Fibroblast of lung (primary cell): ENCODE results near the gene MED26. TPM values are rescaled to one million over a fixed set of nuclear protein-coding genes. Genes with fewer than 3 reads are reported as not detected.
A peak's percentile ranks its signal among the peaks of the same experiment; 100 is the strongest.

Experiments used
- DNase-seq, 2 donors: peaks; one replicate each; pipeline versions ENCODE4 v3.0.0 to v3.0.0-alpha.2; 2010; ENCODE audit warnings: low read depth in 2 of 2
- H2AFZ ChIP-seq: 2 replicates; pipeline ENCODE4 v1.5.1; 2012; ENCODE audit warnings: low read length, control low read depth, inconsistent platforms
- H3K27ac ChIP-seq: 2 replicates; pipeline ENCODE4 v1.5.1; 2011; ENCODE audit warnings: low read length, control low read depth; ENCODE audit not compliant: insufficient read depth
- H3K27me3 ChIP-seq: 2 replicates; pipeline ENCODE4 v1.5.1; 2011; ENCODE audit warnings: mild to moderate bottlenecking, low read length; ENCODE audit not compliant: control insufficient read depth, insufficient read depth
- H3K36me3 ChIP-seq: 2 replicates; pipeline ENCODE4 v1.5.1; 2011; ENCODE audit warnings: low read length; ENCODE audit not compliant: control insufficient read depth, insufficient read depth
- H3K4me1 ChIP-seq: 2 replicates; pipeline ENCODE4 v1.5.1; 2011; ENCODE audit warnings: low read length; ENCODE audit not compliant: control insufficient read depth, insufficient read depth; ENCODE audit errors: extremely low read depth
- H3K4me2 ChIP-seq: 2 replicates; pipeline ENCODE4 v1.5.1; 2011; ENCODE audit warnings: low read length, control low read depth; ENCODE audit not compliant: insufficient read depth; ENCODE audit errors: extremely low read depth
- H3K4me3 ChIP-seq, 4 experiments: fragments of 200-600 bp in 1 of 4; sonication (generic) in 1 of 4; replicated peaks in 1 of 4; 2 replicates each; pipeline ENCODE4 v1.5.1; 2011 to 2016; ENCODE audit warnings: low read length in 4 of 4, low read depth in 3 of 4, mild to moderate bottlenecking in 3 of 4, control low read depth in 2 of 4, inconsistent platforms in 1 of 4, mixed read lengths in 1 of 4; ENCODE audit not compliant: insufficient read depth in 1 of 4; ENCODE audit errors: control extremely low read depth in 1 of 4
- H3K79me2 ChIP-seq: 2 replicates; pipeline ENCODE4 v1.5.1; 2012; ENCODE audit warnings: mild to moderate bottlenecking, low read length, inconsistent platforms; ENCODE audit not compliant: control insufficient read depth, insufficient read depth
- H3K9ac ChIP-seq: 2 replicates; pipeline ENCODE4 v1.5.1; 2011; ENCODE audit warnings: mild to moderate bottlenecking, low read length, control low read depth; ENCODE audit not compliant: insufficient read depth
- H3K9me3 ChIP-seq: 2 replicates; pipeline ENCODE4 v1.5.1; 2012; ENCODE audit warnings: low read depth, low read length; ENCODE audit not compliant: control insufficient read depth, insufficient read depth
- H4K20me1 ChIP-seq: 2 replicates; pipeline ENCODE4 v1.5.1; 2011; ENCODE audit warnings: low read length; ENCODE audit not compliant: control insufficient read depth, insufficient read depth; ENCODE audit errors: extremely low read depth
- EZH2 ChIP-seq: IDR thresholded peaks from 2 replicates; pipeline ENCODE4 v1.5.1; 2012; ENCODE audit warnings: low read length, control low read depth, mild to moderate bottlenecking; ENCODE audit errors: missing control alignments
- polyA plus RNA-seq, 2 donors: library from polyadenylated mRNA; depleted of rRNA in 1 of 2; stranded (reverse) in 1 of 2; unstranded in 1 of 2; fragments of >200 nt; gene quantifications; 2 replicates each; pipeline ENCODE4 v1.2.1, GENCODE V29; 2011 to 2012; ENCODE audit warnings: missing spikeins in 1 of 2
- total RNA-seq: library from RNA; depleted of rRNA; stranded (reverse); fragments of >200 nt; gene quantifications from 2 replicates; pipeline ENCODE4 v1.2.1, GENCODE V29; 2014
- TF ChIP-seq, protein P1 (sequence below), 2 donors: IDR thresholded peaks in 1 of 2; conservative IDR thresholded peaks in 1 of 2; 1 replicate in 1 of 2; 2 replicates in 1 of 2; pipeline ENCODE4 v1.5.1; 2011 to 2012; ENCODE audit warnings: low read length in 2 of 2, control low read depth in 1 of 2, inconsistent platforms in 1 of 2, low read depth in 1 of 2, mild to moderate bottlenecking in 1 of 2

The MED26 gene
- total and polyA plus RNA-seq, 2 donors (not counting 1 experiment from before 2014, with no cell fraction given): 3.7 to 4.5 TPM

DNA sequence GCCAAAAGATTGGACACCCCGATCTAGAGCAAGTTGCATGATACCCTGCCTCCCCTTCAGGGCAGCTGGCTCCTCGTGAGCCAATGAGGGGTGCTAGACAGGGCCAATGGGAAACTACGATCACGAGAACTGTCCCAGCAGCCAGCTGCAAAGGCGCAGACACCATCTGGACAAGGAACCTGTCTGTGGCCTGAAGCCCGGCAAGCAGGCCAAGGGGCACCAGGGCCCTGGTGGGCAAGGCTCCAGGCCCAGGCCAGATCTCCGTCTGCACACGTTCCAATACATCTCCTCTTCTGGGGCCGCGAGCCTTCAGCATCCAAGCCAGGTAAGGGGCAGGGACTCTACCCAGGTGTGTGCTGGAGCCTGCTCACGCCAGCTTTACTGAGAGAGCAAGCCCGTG lies 20.2 kb downstream of the MED26 start:
- Histone ChIP-seq H3K4me2 (no peak overlapping the region), H3K4me3 (no peak overlapping the region), H3K9me3 (no peaks in the 10 kb centered on the region), H3K9ac (no peak overlapping the region), H3K4me1 (peaks cover 6% of the 10 kb centered on the region), H3K27ac (no peak overlapping the region), H2AFZ (no peak overlapping the region), H4K20me1 (no peaks in the 10 kb centered on the region), H3K36me3 (peaks cover 1% of the 10 kb centered on the region), H3K79me2 (peaks cover 84% of the 10 kb centered on the region), H3K27me3 (no peaks in the 10 kb centered on the region)
- TF ChIP-seq EZH2: no peak
- TF ChIP-seq, protein P1, sequence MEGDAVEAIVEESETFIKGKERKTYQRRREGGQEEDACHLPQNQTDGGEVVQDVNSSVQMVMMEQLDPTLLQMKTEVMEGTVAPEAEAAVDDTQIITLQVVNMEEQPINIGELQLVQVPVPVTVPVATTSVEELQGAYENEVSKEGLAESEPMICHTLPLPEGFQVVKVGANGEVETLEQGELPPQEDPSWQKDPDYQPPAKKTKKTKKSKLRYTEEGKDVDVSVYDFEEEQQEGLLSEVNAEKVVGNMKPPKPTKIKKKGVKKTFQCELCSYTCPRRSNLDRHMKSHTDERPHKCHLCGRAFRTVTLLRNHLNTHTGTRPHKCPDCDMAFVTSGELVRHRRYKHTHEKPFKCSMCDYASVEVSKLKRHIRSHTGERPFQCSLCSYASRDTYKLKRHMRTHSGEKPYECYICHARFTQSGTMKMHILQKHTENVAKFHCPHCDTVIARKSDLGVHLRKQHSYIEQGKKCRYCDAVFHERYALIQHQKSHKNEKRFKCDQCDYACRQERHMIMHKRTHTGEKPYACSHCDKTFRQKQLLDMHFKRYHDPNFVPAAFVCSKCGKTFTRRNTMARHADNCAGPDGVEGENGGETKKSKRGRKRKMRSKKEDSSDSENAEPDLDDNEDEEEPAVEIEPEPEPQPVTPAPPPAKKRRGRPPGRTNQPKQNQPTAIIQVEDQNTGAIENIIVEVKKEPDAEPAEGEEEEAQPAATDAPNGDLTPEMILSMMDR (conservative IDR thresholded peaks at IDR 0.05 in 1 of 2, IDR thresholded peaks at IDR 0.05 in 1 of 2; ENCODE audit: low read depth in 1 of 2, low read length in 2 of 2): no peak
- DNase-seq: no peak

- Histone ChIP-seq H2AFZ (no peak overlapping the region), H4K20me1 (no peaks in the 10 kb centered on the region), H3K4me3 (no peak overlapping the region), H3K27ac (no peak overlapping the region), H3K9ac (no peak overlapping the region), H3K36me3 (peaks cover 1% of the 10 kb centered on the region), H3K79me2 (peaks cover 82% of the 10 kb centered on the region), H3K4me2 (no peak overlapping the region), H3K9me3 (no peaks in the 10 kb centered on the region), H3K27me3 (no peaks in the 10 kb centered on the region), H3K4me1 (peaks cover 6% of the 10 kb centered on the region)
- DNase-seq: peak in 1 of 2 donors; percentile 38
- TF ChIP-seq, protein P1 (conservative IDR thresholded peaks at IDR 0.05 in 1 of 2, IDR thresholded peaks at IDR 0.05 in 1 of 2; ENCODE audit: low read depth in 1 of 2, low read length in 2 of 2): no peak
- TF ChIP-seq EZH2: no peak
Measured at GRCh38 chr19:16605553-16605994, 22.4 kb downstream of the MED26 start.

DNA sequence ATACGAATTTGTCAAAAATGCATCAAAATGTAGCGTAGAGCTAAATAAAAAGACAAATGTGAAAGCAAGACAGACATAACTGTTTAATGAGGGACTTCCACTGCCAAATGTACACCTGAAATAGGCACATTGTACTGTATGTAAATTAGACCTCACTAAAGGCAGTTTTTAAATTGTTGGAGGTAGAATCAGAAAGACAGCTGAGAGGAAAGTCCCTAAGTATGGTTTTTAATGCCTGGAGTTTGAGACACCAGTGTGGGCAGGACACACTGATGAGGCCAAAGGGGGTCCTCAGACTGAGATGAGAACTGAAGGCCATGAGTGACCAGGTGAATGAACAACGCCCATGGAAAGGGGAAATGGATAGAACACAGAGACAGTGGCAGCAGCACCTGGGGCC lies 22.9 kb downstream of the MED26 start:
- no peaks in the 10 kb centered on the region for H4K20me1 ChIP-seq

More for the DNA sequence above, 22.9 kb downstream of the MED26 start:
- Histone ChIP-seq H3K4me2 (no peak overlapping the region), H3K4me1 (peaks cover 6% of the 10 kb centered on the region), H3K4me3 (no peak overlapping the region), H3K79me2 (peaks cover 85% of the 10 kb centered on the region), H3K36me3 (peaks cover 1% of the 10 kb centered on the region), H3K9me3 (no peaks in the 10 kb centered on the region), H3K27me3 (no peaks in the 10 kb centered on the region), H3K27ac (no peak overlapping the region), H3K9ac (no peak overlapping the region), H2AFZ (no peak overlapping the region)
- TF ChIP-seq EZH2: no peak
- TF ChIP-seq, protein P1 (conservative IDR thresholded peaks at IDR 0.05 in 1 of 2, IDR thresholded peaks at IDR 0.05 in 1 of 2; ENCODE audit: low read depth in 1 of 2, low read length in 2 of 2): no peak
- DNase-seq: no peak
